ENCODE results near the gene RBMS3.
A peak's percentile ranks its signal among the peaks of the same experiment; 100 is the strongest.

RBMS3 gene

GRCh38 chr3:29745232-29745870 is 464.5 kb downstream of the RBMS3 start:
- Histone ChIP-seq H3K4me3 (ENCODE audit: low read depth in 1 of 2, low read length in 2 of 2) (no peak overlapping the region), H3K36me3 (ENCODE audit: insufficient read depth, low read length) (no peaks in the 10 kb centered on the region), H3K9me3 (ENCODE audit: low read length) (no peaks in the 10 kb centered on the region), H3K9ac (ENCODE audit: low read length) (no peak overlapping the region), H3K4me1 (ENCODE audit: insufficient read depth, low read length) (no peaks in the 10 kb centered on the region), H3K27me3 (ENCODE audit: control insufficient read depth in 1 of 2, insufficient read depth in 2 of 2, low read length in 2 of 2) (no peaks in the 10 kb centered on the region), H3K27ac (ENCODE audit: low read depth, low read length) (no peak overlapping the region)

GRCh38 chr3:29746163-29746760 is 465.4 kb downstream of the RBMS3 start:
- H3K9ac ChIP-seq (ENCODE audit: low read length): no peak overlapping the region
- H3K4me3 ChIP-seq (ENCODE audit: low read depth in 1 of 2, low read length in 2 of 2): no peak overlapping the region
- no peaks in the 10 kb centered on the region for H3K9me3 ChIP-seq (ENCODE audit: low read length)
- no peaks in the 10 kb centered on the region for H3K27me3 ChIP-seq (ENCODE audit: control insufficient read depth in 1 of 2, insufficient read depth in 2 of 2, low read length in 2 of 2)
- H3K4me1 ChIP-seq (ENCODE audit: insufficient read depth, low read length): no peaks in the 10 kb centered on the region
- H3K27ac ChIP-seq (ENCODE audit: low read depth, low read length): no peak overlapping the region
- H3K36me3 ChIP-seq (ENCODE audit: insufficient read depth, low read length): no peaks in the 10 kb centered on the region

- Histone ChIP-seq H3K36me3 (ENCODE audit: insufficient read depth, low read length) (no peaks in the 10 kb centered on the region), H3K27ac (ENCODE audit: low read depth, low read length) (no peak overlapping the region), H3K4me3 (ENCODE audit: low read depth in 1 of 2, low read length in 2 of 2) (no peak overlapping the region), H3K9ac (ENCODE audit: low read length) (no peak overlapping the region), H3K4me1 (ENCODE audit: insufficient read depth, low read length) (no peaks in the 10 kb centered on the region), H3K9me3 (ENCODE audit: low read length) (no peaks in the 10 kb centered on the region), H3K27me3 (ENCODE audit: control insufficient read depth in 1 of 2, insufficient read depth in 2 of 2, low read length in 2 of 2) (no peaks in the 10 kb centered on the region)
Measured at GRCh38 chr3:29747991-29748390, 467.1 kb downstream of the RBMS3 start.

GRCh38 chr3:29751647-29752314 is 470.9 kb downstream of the RBMS3 start:
- Histone ChIP-seq H3K27ac (ENCODE audit: low read depth, low read length) (no peak overlapping the region), H3K4me1 (ENCODE audit: insufficient read depth, low read length) (no peaks in the 10 kb centered on the region), H3K9ac (ENCODE audit: low read length) (no peak overlapping the region), H3K9me3 (ENCODE audit: low read length) (no peaks in the 10 kb centered on the region), H3K27me3 (ENCODE audit: control insufficient read depth in 1 of 2, insufficient read depth in 2 of 2, low read length in 2 of 2) (no peaks in the 10 kb centered on the region), H3K4me3 (ENCODE audit: low read depth in 1 of 2, low read length in 2 of 2) (no peak overlapping the region), H3K36me3 (ENCODE audit: insufficient read depth, low read length) (no peaks in the 10 kb centered on the region)

- Histone ChIP-seq H3K9me3 (ENCODE audit: low read length) (no peaks in the 10 kb centered on the region), H3K9ac (ENCODE audit: low read length) (no peak overlapping the region), H3K4me3 (ENCODE audit: low read depth in 1 of 2, low read length in 2 of 2) (no peak overlapping the region), H3K27me3 (ENCODE audit: control insufficient read depth in 1 of 2, insufficient read depth in 2 of 2, low read length in 2 of 2) (no peaks in the 10 kb centered on the region), H3K4me1 (ENCODE audit: insufficient read depth, low read length) (peaks cover 22% of the 10 kb centered on the region), H3K36me3 (ENCODE audit: insufficient read depth, low read length) (no peaks in the 10 kb centered on the region), H3K27ac (ENCODE audit: low read depth, low read length) (no peak overlapping the region)
Measured at GRCh38 chr3:29754346-29754745, 473.5 kb downstream of the RBMS3 start.

GRCh38 chr3:29755416-29755815 is 474.5 kb downstream of the RBMS3 start:
- Histone ChIP-seq H3K27ac (ENCODE audit: low read depth, low read length) (no peak overlapping the region), H3K4me1 (ENCODE audit: insufficient read depth, low read length) (peaks cover 32% of the 10 kb centered on the region), H3K4me3 (ENCODE audit: low read depth in 1 of 2, low read length in 2 of 2) (no peak overlapping the region), H3K9me3 (ENCODE audit: low read length) (no peaks in the 10 kb centered on the region), H3K36me3 (ENCODE audit: insufficient read depth, low read length) (no peaks in the 10 kb centered on the region), H3K9ac (ENCODE audit: low read length) (no peak overlapping the region), H3K27me3 (ENCODE audit: control insufficient read depth in 1 of 2, insufficient read depth in 2 of 2, low read length in 2 of 2) (no peaks in the 10 kb centered on the region)

GRCh38 chr3:29757054-29757777 is 476.3 kb downstream of the RBMS3 start:
- no peak overlapping the region for H3K27ac ChIP-seq (ENCODE audit: low read depth, low read length)
- no peaks in the 10 kb centered on the region for H3K27me3 ChIP-seq (ENCODE audit: control insufficient read depth in 1 of 2, insufficient read depth in 2 of 2, low read length in 2 of 2)
- H3K9me3 ChIP-seq (ENCODE audit: low read length): no peaks in the 10 kb centered on the region
- H3K9ac ChIP-seq (ENCODE audit: low read length): no peak overlapping the region
- no peaks in the 10 kb centered on the region for H3K36me3 ChIP-seq (ENCODE audit: insufficient read depth, low read length)
- no peak overlapping the region for H3K4me3 ChIP-seq (ENCODE audit: low read depth in 1 of 2, low read length in 2 of 2)
- peaks cover 32% of the 10 kb centered on the region for H3K4me1 ChIP-seq (ENCODE audit: insufficient read depth, low read length)

- no peaks in the 10 kb centered on the region for H3K27me3 ChIP-seq (ENCODE audit: control insufficient read depth in 1 of 2, insufficient read depth in 2 of 2, low read length in 2 of 2)
- peaks cover 32% of the 10 kb centered on the region for H3K4me1 ChIP-seq (ENCODE audit: insufficient read depth, low read length)
- H3K36me3 ChIP-seq (ENCODE audit: insufficient read depth, low read length): no peaks in the 10 kb centered on the region
- peak overlapping the region; percentile 37 for H3K27ac ChIP-seq (ENCODE audit: low read depth, low read length)
- H3K9me3 ChIP-seq (ENCODE audit: low read length): no peaks in the 10 kb centered on the region
- H3K4me3 ChIP-seq (ENCODE audit: low read depth in 1 of 2, low read length in 2 of 2): no peak overlapping the region
- no peak overlapping the region for H3K9ac ChIP-seq (ENCODE audit: low read length)
Measured at GRCh38 chr3:29758108-29758433, 477.2 kb downstream of the RBMS3 start.

- peak overlapping the region in 1 of 2 donors; percentile 29 for H3K4me3 ChIP-seq (ENCODE audit: low read depth in 1 of 2, low read length in 2 of 2)
- H3K4me1 ChIP-seq (ENCODE audit: insufficient read depth, low read length): peaks cover 32% of the 10 kb centered on the region
- H3K9me3 ChIP-seq (ENCODE audit: low read length): no peaks in the 10 kb centered on the region
- H3K36me3 ChIP-seq (ENCODE audit: insufficient read depth, low read length): no peaks in the 10 kb centered on the region
- no peaks in the 10 kb centered on the region for H3K27me3 ChIP-seq (ENCODE audit: control insufficient read depth in 1 of 2, insufficient read depth in 2 of 2, low read length in 2 of 2)
- peak overlapping the region; percentile 37 for H3K27ac ChIP-seq (ENCODE audit: low read depth, low read length)
- H3K9ac ChIP-seq (ENCODE audit: low read length): no peak overlapping the region
Measured at GRCh38 chr3:29758434-29759322, 477.8 kb downstream of the RBMS3 start.

- peak overlapping the region in 1 of 2 donors; percentile 29 for H3K4me3 ChIP-seq (ENCODE audit: low read depth in 1 of 2, low read length in 2 of 2)
- peak overlapping the region; percentile 29 for H3K27ac ChIP-seq (ENCODE audit: low read depth, low read length)
- H3K4me1 ChIP-seq (ENCODE audit: insufficient read depth, low read length): peaks cover 32% of the 10 kb centered on the region
- H3K9ac ChIP-seq (ENCODE audit: low read length): no peak overlapping the region
- H3K27me3 ChIP-seq (ENCODE audit: control insufficient read depth in 1 of 2, insufficient read depth in 2 of 2, low read length in 2 of 2): no peaks in the 10 kb centered on the region
- no peaks in the 10 kb centered on the region for H3K36me3 ChIP-seq (ENCODE audit: insufficient read depth, low read length)
- no peaks in the 10 kb centered on the region for H3K9me3 ChIP-seq (ENCODE audit: low read length)
Measured at GRCh38 chr3:29759411-29760225, 478.7 kb downstream of the RBMS3 start.

Data from muscle layer of colon (tissue), 2 donors.